GM23338 (cell line): ENCODE results near the gene SYPL2.

Source experiments
- EZH2 ChIP-seq: fragments of 200-600 bp; sonication (generic); IDR thresholded peaks from one replicate; pipeline ENCODE4 v1.8.0; 2017; ENCODE audit warnings: antibody characterized with exemption, mild to moderate bottlenecking, low read depth; ENCODE audit not compliant: unreplicated experiment
- EZH2phosphoT487 ChIP-seq: fragments of 200-600 bp; sonication (generic); IDR thresholded peaks from one replicate; pipeline ENCODE4 v1.8.1; 2018; ENCODE audit warnings: antibody characterized with exemption; ENCODE audit not compliant: unreplicated experiment
- JUNB ChIP-seq: IDR thresholded peaks from one replicate; pipeline ENCODE4 v1.6.1; 2016; ENCODE audit warnings: antibody characterized with exemption; ENCODE audit not compliant: unreplicated experiment
- TF ChIP-seq, protein P1 (sequence below), 2 experiments: fragments of 200-600 bp in 1 of 2; sonication (generic) in 1 of 2; conservative IDR thresholded peaks; 2 replicates each; pipeline versions ENCODE4 v1.5.1 to v1.6.1; 2016 to 2017; ENCODE audit warnings: antibody characterized with exemption in 2 of 2, low read depth in 2 of 2, mild to moderate bottlenecking in 2 of 2, moderate library complexity in 1 of 2
- TF ChIP-seq, protein P2 (sequence below): IDR thresholded peaks from one replicate; pipeline ENCODE4 v1.6.1; 2018; ENCODE audit warnings: antibody characterized with exemption; ENCODE audit not compliant: unreplicated experiment

DNA sequence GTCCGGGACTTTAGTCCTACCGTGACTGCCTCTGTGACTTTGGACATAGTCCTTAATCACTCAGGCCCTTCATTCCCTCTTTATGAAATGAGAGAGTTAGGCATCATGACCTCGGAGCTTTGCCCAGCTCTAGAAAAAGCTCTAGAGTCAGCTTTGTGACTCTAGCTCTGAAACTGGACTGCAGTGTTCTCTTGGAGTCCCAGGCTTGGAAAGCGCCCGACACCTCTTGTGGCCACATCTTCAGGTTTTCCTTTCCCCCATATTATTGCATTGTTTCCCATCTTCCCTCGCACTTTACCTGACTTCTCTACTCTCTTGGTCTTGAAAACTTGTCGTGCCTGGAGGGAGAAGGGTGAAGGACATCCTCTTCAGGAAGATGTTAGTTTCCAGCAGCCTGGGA, 55.7 kb downstream of the SYPL2 start:
- TF ChIP-seq JUNB (no peak), EZH2 (no peak), EZH2phosphoT487 (no peak)
- TF ChIP-seq, protein P1, sequence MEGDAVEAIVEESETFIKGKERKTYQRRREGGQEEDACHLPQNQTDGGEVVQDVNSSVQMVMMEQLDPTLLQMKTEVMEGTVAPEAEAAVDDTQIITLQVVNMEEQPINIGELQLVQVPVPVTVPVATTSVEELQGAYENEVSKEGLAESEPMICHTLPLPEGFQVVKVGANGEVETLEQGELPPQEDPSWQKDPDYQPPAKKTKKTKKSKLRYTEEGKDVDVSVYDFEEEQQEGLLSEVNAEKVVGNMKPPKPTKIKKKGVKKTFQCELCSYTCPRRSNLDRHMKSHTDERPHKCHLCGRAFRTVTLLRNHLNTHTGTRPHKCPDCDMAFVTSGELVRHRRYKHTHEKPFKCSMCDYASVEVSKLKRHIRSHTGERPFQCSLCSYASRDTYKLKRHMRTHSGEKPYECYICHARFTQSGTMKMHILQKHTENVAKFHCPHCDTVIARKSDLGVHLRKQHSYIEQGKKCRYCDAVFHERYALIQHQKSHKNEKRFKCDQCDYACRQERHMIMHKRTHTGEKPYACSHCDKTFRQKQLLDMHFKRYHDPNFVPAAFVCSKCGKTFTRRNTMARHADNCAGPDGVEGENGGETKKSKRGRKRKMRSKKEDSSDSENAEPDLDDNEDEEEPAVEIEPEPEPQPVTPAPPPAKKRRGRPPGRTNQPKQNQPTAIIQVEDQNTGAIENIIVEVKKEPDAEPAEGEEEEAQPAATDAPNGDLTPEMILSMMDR (conservative IDR thresholded peaks at IDR 0.05; ENCODE audit: low read depth in 2 of 2), result no peak
- TF ChIP-seq, protein P2, sequence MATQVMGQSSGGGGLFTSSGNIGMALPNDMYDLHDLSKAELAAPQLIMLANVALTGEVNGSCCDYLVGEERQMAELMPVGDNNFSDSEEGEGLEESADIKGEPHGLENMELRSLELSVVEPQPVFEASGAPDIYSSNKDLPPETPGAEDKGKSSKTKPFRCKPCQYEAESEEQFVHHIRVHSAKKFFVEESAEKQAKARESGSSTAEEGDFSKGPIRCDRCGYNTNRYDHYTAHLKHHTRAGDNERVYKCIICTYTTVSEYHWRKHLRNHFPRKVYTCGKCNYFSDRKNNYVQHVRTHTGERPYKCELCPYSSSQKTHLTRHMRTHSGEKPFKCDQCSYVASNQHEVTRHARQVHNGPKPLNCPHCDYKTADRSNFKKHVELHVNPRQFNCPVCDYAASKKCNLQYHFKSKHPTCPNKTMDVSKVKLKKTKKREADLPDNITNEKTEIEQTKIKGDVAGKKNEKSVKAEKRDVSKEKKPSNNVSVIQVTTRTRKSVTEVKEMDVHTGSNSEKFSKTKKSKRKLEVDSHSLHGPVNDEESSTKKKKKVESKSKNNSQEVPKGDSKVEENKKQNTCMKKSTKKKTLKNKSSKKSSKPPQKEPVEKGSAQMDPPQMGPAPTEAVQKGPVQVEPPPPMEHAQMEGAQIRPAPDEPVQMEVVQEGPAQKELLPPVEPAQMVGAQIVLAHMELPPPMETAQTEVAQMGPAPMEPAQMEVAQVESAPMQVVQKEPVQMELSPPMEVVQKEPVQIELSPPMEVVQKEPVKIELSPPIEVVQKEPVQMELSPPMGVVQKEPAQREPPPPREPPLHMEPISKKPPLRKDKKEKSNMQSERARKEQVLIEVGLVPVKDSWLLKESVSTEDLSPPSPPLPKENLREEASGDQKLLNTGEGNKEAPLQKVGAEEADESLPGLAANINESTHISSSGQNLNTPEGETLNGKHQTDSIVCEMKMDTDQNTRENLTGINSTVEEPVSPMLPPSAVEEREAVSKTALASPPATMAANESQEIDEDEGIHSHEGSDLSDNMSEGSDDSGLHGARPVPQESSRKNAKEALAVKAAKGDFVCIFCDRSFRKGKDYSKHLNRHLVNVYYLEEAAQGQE, result no peak
